ENCODE results near the gene CHRM5.

CHRM5 gene

GRCh38 chr15:34038871-34039789 lies 70.8 kb downstream of the CHRM5 start, which contains the start of gene AVEN:
AVEN (minus strand) TSS chr15:34039204; CDS start chr15:34039046, 158 bp downstream.
- DNase-seq (ENCODE audit: low read depth) = peak; percentile 53
- peak within 1 kb of the TSS; percentile 96 for H3K4me3 ChIP-seq (ENCODE audit: low read depth, low read length)
- TF ChIP-seq CTCF (IDR thresholded peaks at IDR 0.05; ENCODE audit: low read depth, low read length, missing control alignments) = no peak

- DNase-seq (ENCODE audit: low read depth) = no peak
- no peak for TF ChIP-seq CTCF (IDR thresholded peaks at IDR 0.05; ENCODE audit: low read depth, low read length, missing control alignments)
- H3K4me3 ChIP-seq (ENCODE audit: low read depth, low read length) = peak overlapping the region; percentile 96
These were observed 71.5 kb downstream of the CHRM5 start for GRCh38 chr15:34039790-34040113.

GRCh38 chr15:34043391-34043790 lies 75.1 kb downstream of the CHRM5 start:
- TF ChIP-seq CTCF (IDR thresholded peaks at IDR 0.05; ENCODE audit: low read depth, low read length, missing control alignments) = no peak
- no peak for DNase-seq (ENCODE audit: low read depth)

GRCh38 chr15:34043813-34044212 lies 75.5 kb downstream of the CHRM5 start:
- no peak overlapping the region for H3K4me3 ChIP-seq (ENCODE audit: low read depth, low read length)
- TF ChIP-seq CTCF (IDR thresholded peaks at IDR 0.05; ENCODE audit: low read depth, low read length, missing control alignments) = no peak
- DNase-seq (ENCODE audit: low read depth) = no peak

More at GRCh38 chr15:34043391-34043790, 75.1 kb downstream of the CHRM5 start:
- H3K4me3 ChIP-seq (ENCODE audit: low read depth, low read length) = no peak overlapping the region

GRCh38 chr15:34046471-34047145 lies 78.3 kb downstream of the CHRM5 start:
- DNase-seq (ENCODE audit: low read depth) = no peak
- no peak for TF ChIP-seq CTCF (IDR thresholded peaks at IDR 0.05; ENCODE audit: low read depth, low read length, missing control alignments)
- no peak overlapping the region for H3K4me3 ChIP-seq (ENCODE audit: low read depth, low read length)

GRCh38 chr15:34047893-34048775 lies 79.8 kb downstream of the CHRM5 start:
- no peak for DNase-seq (ENCODE audit: low read depth)
- TF ChIP-seq CTCF (IDR thresholded peaks at IDR 0.05; ENCODE audit: low read depth, low read length, missing control alignments) = no peak
- no peak overlapping the region for H3K4me3 ChIP-seq (ENCODE audit: low read depth, low read length)
